ENCODE measurements around the gene SLC6A13.
"Not testable (repeated sequence)": the region's sequence is repeated elsewhere in the genome, so short reads cannot be mapped to it uniquely, and the experiment has no call there.

The SLC6A13 gene

DNA sequence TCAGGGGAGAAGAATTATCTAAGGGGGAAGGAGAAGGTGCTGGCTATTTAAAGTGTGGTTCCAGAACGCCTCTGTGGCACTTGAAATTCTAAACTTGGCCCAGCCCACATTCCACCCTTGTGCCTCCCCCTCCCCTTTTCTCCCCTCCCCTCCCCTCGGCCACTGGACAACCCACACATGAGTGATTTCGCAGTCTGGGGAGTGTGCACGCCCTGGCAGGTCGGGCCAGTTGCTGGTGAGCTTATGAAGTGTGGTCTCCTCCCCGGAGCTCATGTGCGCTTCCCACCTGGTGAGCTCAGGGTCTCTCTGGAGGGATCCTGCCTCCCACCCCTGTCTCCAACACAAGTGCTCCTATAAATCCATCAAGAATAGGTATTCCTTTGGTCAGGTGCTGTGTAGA, at the start of gene SLC6A13:
SLC6A13 (minus strand) TSS at position 20 of the 400 bp plus-strand sequence. CDS start 2,784 bp downstream, outside the sequence.
- TF ChIP-seq CTCF (IDR thresholded peaks at IDR 0.05; ENCODE audit: low read depth, low read length): no peak
- H3K4me3 ChIP-seq (replicated peaks in 1 of 2; ENCODE audit: low read depth in 2 of 2, low read length in 2 of 2): no peak within 1 kb of the TSS
- DNase-seq (ENCODE audit: low read depth in 2 of 2): no peak

- no peak overlapping the region for H3K4me3 ChIP-seq (replicated peaks in 1 of 2; ENCODE audit: low read depth in 2 of 2, low read length in 2 of 2)
- TF ChIP-seq CTCF (IDR thresholded peaks at IDR 0.05; ENCODE audit: low read depth, low read length): no peak
- DNase-seq (ENCODE audit: low read depth in 2 of 2): no peak
Observed at GRCh38 chr12:308511-308910, 45.9 kb upstream of the SLC6A13 start.

GRCh38 chr12:307406-307805, 44.8 kb upstream of the SLC6A13 start:
- H3K4me3 ChIP-seq (replicated peaks in 1 of 2; ENCODE audit: low read depth in 2 of 2, low read length in 2 of 2): no peak overlapping the region
- no peak for DNase-seq (ENCODE audit: low read depth in 2 of 2)
- no peak for TF ChIP-seq CTCF (IDR thresholded peaks at IDR 0.05; ENCODE audit: low read depth, low read length)

- no peak for TF ChIP-seq CTCF (IDR thresholded peaks at IDR 0.05; ENCODE audit: low read depth, low read length)
- DNase-seq (ENCODE audit: low read depth in 2 of 2): peak in 1 of 2 donors; percentile 3
- H3K4me3 ChIP-seq (replicated peaks in 1 of 2; ENCODE audit: low read depth in 2 of 2, low read length in 2 of 2): no peak overlapping the region
Observed at GRCh38 chr12:304805-305204, 42.2 kb upstream of the SLC6A13 start.

GRCh38 chr12:302766-303165, 40.1 kb upstream of the SLC6A13 start:
- not testable (repeated sequence) for H3K4me3 ChIP-seq (replicated peaks in 1 of 2; ENCODE audit: low read depth in 2 of 2, low read length in 2 of 2); DNase-seq (ENCODE audit: low read depth in 2 of 2)

DNA sequence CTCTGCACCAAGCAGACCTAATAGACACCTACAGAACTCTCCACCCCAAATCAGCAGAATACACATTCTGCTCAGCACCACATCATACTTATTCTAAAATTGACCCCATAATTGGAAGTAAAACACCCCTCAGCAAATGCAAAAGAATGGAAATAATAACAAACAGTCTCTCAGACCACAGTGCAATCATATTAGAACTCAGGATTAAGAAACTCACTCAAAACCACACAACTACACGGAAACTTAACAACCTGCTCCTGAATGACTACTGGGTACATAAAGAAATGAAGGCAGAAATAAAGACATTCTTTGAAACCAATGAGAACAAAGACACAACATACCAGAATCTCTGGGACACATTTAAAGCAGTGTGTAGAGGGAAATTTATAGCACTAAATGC, 37.5 kb upstream of the SLC6A13 start:
- not testable (repeated sequence) for DNase-seq (ENCODE audit: low read depth in 2 of 2); H3K4me3 ChIP-seq (replicated peaks in 1 of 2; ENCODE audit: low read depth in 2 of 2, low read length in 2 of 2)

- not testable (repeated sequence) for H3K4me3 ChIP-seq (replicated peaks in 1 of 2; ENCODE audit: low read depth in 2 of 2, low read length in 2 of 2); DNase-seq (ENCODE audit: low read depth in 2 of 2)
Observed at GRCh38 chr12:299511-299910, 36.9 kb upstream of the SLC6A13 start.

- H3K4me3 ChIP-seq (replicated peaks in 1 of 2; ENCODE audit: low read depth in 2 of 2, low read length in 2 of 2); DNase-seq (ENCODE audit: low read depth in 2 of 2): not testable (repeated sequence)
Observed at GRCh38 chr12:298059-298458, 35.4 kb upstream of the SLC6A13 start.

- no peak for TF ChIP-seq CTCF (IDR thresholded peaks at IDR 0.05; ENCODE audit: low read depth, low read length)
- H3K4me3 ChIP-seq (replicated peaks in 1 of 2; ENCODE audit: low read depth in 2 of 2, low read length in 2 of 2): no peak overlapping the region
- no peak for DNase-seq (ENCODE audit: low read depth in 2 of 2)
Observed at GRCh38 chr12:295132-295531, 32.5 kb upstream of the SLC6A13 start.

Data from cardiac fibroblast (primary cell).